Thoracic aorta (tissue), 2 donors: ENCODE data around the gene ARHGEF28. TPM values are rescaled to one million over a fixed set of nuclear protein-coding genes. Genes with fewer than 3 reads are reported as not detected.

Experiments
- ATAC-seq: fragments of 150-250 bp; one replicate; pipeline ENCODE4 v1.8.0; 2017; ENCODE audit warnings: low read depth; ENCODE audit not compliant: insufficient number of reproducible peaks, low FRiP score
- DNase-seq: peaks from one replicate; pipeline ENCODE4 v3.0.0-alpha.2; 2020; ENCODE audit warnings: low spot score
- H3K27ac ChIP-seq, 2 donors: fragments of 200-600 bp; sonication (generic); 1 replicate in 1 of 2; 2 replicates in 1 of 2; pipeline ENCODE4 v1.5.1; 2016; ENCODE audit warnings: mild to moderate bottlenecking in 2 of 2, moderate library complexity in 2 of 2
- H3K27me3 ChIP-seq: fragments of 200-600 bp; sonication (generic); replicated peaks from 2 replicates; pipeline ENCODE4 v1.6.0; 2016; ENCODE audit warnings: mild to moderate bottlenecking; ENCODE audit not compliant: insufficient read depth
- H3K36me3 ChIP-seq: fragments of 200-600 bp; sonication (generic); one replicate; pipeline ENCODE4 v1.5.1; 2016
- H3K4me1 ChIP-seq, 2 donors: fragments of 200-600 bp; sonication (generic); 1 replicate in 1 of 2; 2 replicates in 1 of 2; pipeline versions ENCODE4 v1.5.1 to v1.6.0; 2016; ENCODE audit warnings: low read depth in 2 of 2, mild to moderate bottlenecking in 1 of 2; ENCODE audit not compliant: control insufficient read depth in 1 of 2
- H3K4me3 ChIP-seq: fragments of 200-600 bp; sonication (generic); 2 replicates; pipeline ENCODE4 v1.5.1; 2016; ENCODE audit warnings: mild to moderate bottlenecking
- H3K9me3 ChIP-seq: fragments of 200-600 bp; sonication (generic); 2 replicates; pipeline ENCODE4 v1.5.1; 2016
- CTCF ChIP-seq: fragments of 200-600 bp; sonication (generic); IDR thresholded peaks from one replicate; pipeline ENCODE4 v1.5.1; 2019; ENCODE audit warnings: antibody characterized with exemption
- total RNA-seq, 2 donors: library from RNA; depleted of rRNA; stranded (reverse); fragments of >200 nt; gene quantifications; one replicate each; pipeline versions ENCODE4 v1.1.0 to v1.2.3, GENCODE V29; 2016

The ARHGEF28 gene
- total RNA-seq, 2 donors from 2014 or later = 35.5 to 40.8 TPM

- ATAC-seq = no peak
- TF ChIP-seq CTCF = no peak
- H3K4me3 ChIP-seq = no peak overlapping the region
- no peak for DNase-seq
- peaks cover 0 to 9% of the 10 kb centered on the region in 2 donors for H3K4me1 ChIP-seq
- no peaks in the 10 kb centered on the region for H3K27me3 ChIP-seq
- peak overlapping the region; percentile 12 to 28 for H3K27ac ChIP-seq
- H3K36me3 ChIP-seq = no peaks in the 10 kb centered on the region
- H3K9me3 ChIP-seq = no peaks in the 10 kb centered on the region
Observed at GRCh38 chr5:73759771-73760170, 133.8 kb downstream of the ARHGEF28 start.

GRCh38 chr5:73763300-73764032 is 137.5 kb downstream of the ARHGEF28 start:
- DNase-seq = no peak
- Histone ChIP-seq H3K36me3 (no peaks in the 10 kb centered on the region), H3K4me1 (peaks cover 0 to 9% of the 10 kb centered on the region in 2 donors), H3K9me3 (no peaks in the 10 kb centered on the region), H3K27me3 (no peaks in the 10 kb centered on the region), H3K4me3 (no peak overlapping the region), H3K27ac (no peak overlapping the region)
- ATAC-seq = no peak
- no peak for TF ChIP-seq CTCF

GRCh38 chr5:73764586-73764985 is 138.6 kb downstream of the ARHGEF28 start:
- DNase-seq (no peak), ATAC-seq (no peak)
- Histone ChIP-seq H3K4me1 (peaks cover 0 to 6% of the 10 kb centered on the region in 2 donors), H3K27me3 (no peaks in the 10 kb centered on the region), H3K27ac (no peak overlapping the region), H3K9me3 (no peaks in the 10 kb centered on the region), H3K36me3 (no peaks in the 10 kb centered on the region), H3K4me3 (no peak overlapping the region)
- no peak for TF ChIP-seq CTCF

- DNase-seq = no peak
- ATAC-seq = no peak
- no peaks in the 10 kb centered on the region for H3K27me3 ChIP-seq
- no peak for TF ChIP-seq CTCF
- no peak overlapping the region for H3K27ac ChIP-seq
- H3K9me3 ChIP-seq = no peaks in the 10 kb centered on the region
- H3K36me3 ChIP-seq = no peaks in the 10 kb centered on the region
- peaks cover 0 to 2% of the 10 kb centered on the region in 2 donors for H3K4me1 ChIP-seq
- no peak overlapping the region for H3K4me3 ChIP-seq
Observed at GRCh38 chr5:73764996-73765395, 139.0 kb downstream of the ARHGEF28 start.

- H3K4me1 ChIP-seq = peaks cover 9 to 10% of the 10 kb centered on the region in 2 donors
- DNase-seq = no peak
Observed at GRCh38 chr5:73766902-73767301, 140.9 kb downstream of the ARHGEF28 start.

More at GRCh38 chr5:73766902-73767301, 140.9 kb downstream of the ARHGEF28 start:
- H3K27me3 ChIP-seq = no peaks in the 10 kb centered on the region
- no peaks in the 10 kb centered on the region for H3K36me3 ChIP-seq
- ATAC-seq = no peak
- H3K4me3 ChIP-seq = no peak overlapping the region
- no peak overlapping the region for H3K27ac ChIP-seq
- H3K9me3 ChIP-seq = no peaks in the 10 kb centered on the region
- TF ChIP-seq CTCF = no peak
